HEK293 (cell line): ENCODE results near the gene RRP12.
"Not testable (repeated sequence)": the region's sequence is repeated elsewhere in the genome, so short reads cannot be mapped to it uniquely, and the experiment has no call there.

Source experiments
- CTCF ChIA-PET: fragments of 350-600 bp; formaldehyde crosslinking; extraction: SDS; loops from one replicate; lab custom pipeline; 2021; ENCODE audit warnings: antibody characterized with exemption; lab: Yijun Ruan, JAX
- POLR2A ChIA-PET: fragments of 300-600 bp; formaldehyde crosslinking; extraction: SDS; loops from one replicate; lab custom pipeline; 2020; ENCODE audit warnings: antibody characterized with exemption, inconsistent platforms; lab: Yijun Ruan, JAX
- H3K27ac ChIP-seq: fragments of 200-500 bp; sonication (Bioruptor generic); 2 replicates; pipeline ENCODE4 v1.5.1; 2014; ENCODE audit warnings: low read depth, low read length, control low read depth, inconsistent platforms; ENCODE audit errors: extremely low read depth
- H3K36me3 ChIP-seq, 2 experiments: fragments of 200-500 bp in 1 of 2; sonication (Bioruptor generic) in 1 of 2; 1 replicate in 1 of 2; 2 replicates in 1 of 2; pipeline ENCODE4 v1.5.1; 2014 to 2017; ENCODE audit warnings: inconsistent platforms in 2 of 2, low read length in 2 of 2; ENCODE audit not compliant: control insufficient read depth in 2 of 2, insufficient read depth in 1 of 2
- H3K4me1 ChIP-seq: fragments of 200-500 bp; sonication (Bioruptor generic); 2 replicates; pipeline ENCODE4 v1.5.1; 2014; ENCODE audit warnings: mild to moderate bottlenecking, low read length, inconsistent platforms; ENCODE audit not compliant: control insufficient read depth, insufficient read depth
- H3K4me3 ChIP-seq: 2 replicates; pipeline ENCODE4 v1.5.1; 2011; ENCODE audit warnings: low read depth, mild to moderate bottlenecking, control low read depth, low read length, moderate library complexity
- H3K9me3 ChIP-seq: fragments of 200-500 bp; sonication (Bioruptor generic); 2 replicates; pipeline ENCODE4 v1.5.1; 2014; ENCODE audit warnings: low read depth, low read length, inconsistent platforms; ENCODE audit not compliant: control insufficient read depth, insufficient read depth
- ELK4 ChIP-seq: IDR thresholded peaks from 2 replicates; pipeline ENCODE4 v1.6.1; 2011; ENCODE audit warnings: mild to moderate bottlenecking, low read depth, low read length, borderline replicate concordance
- KLF1 ChIP-seq: fragments of 450-650 bp; formaldehyde crosslinking; IDR thresholded peaks from 2 replicates; pipeline ENCODE4 v1.5.1; 2016; ENCODE audit warnings: missing biosample characterization, missing genetic modification characterization
- KLF9 ChIP-seq: fragments of 450-650 bp; formaldehyde crosslinking; IDR thresholded peaks from 2 replicates; pipeline ENCODE4 v1.5.1; 2016; ENCODE audit warnings: missing biosample characterization, missing genetic modification characterization, low read depth
- SETDB1 ChIP-seq: IDR thresholded peaks from one replicate; pipeline ENCODE4 v1.6.1; 2017; ENCODE audit warnings: mild to moderate bottlenecking, low read length, moderate library complexity, mixed read lengths; ENCODE audit not compliant: insufficient read length
- ZBTB49 ChIP-seq: fragments of 450-650 bp; formaldehyde crosslinking; IDR thresholded peaks from 2 replicates; pipeline ENCODE4 v1.5.1; 2016; ENCODE audit warnings: missing biosample characterization, missing genetic modification characterization, low read depth
- ZBTB7A ChIP-seq: fragments of 450-650 bp; formaldehyde crosslinking; IDR thresholded peaks from 2 replicates; pipeline ENCODE4 v1.5.1; 2016; ENCODE audit warnings: low read depth, missing biosample characterization, missing genetic modification characterization
- ZFP69B ChIP-seq: fragments of 450-650 bp; formaldehyde crosslinking; IDR thresholded peaks from 2 replicates; pipeline ENCODE4 v1.5.1; 2016; ENCODE audit warnings: missing biosample characterization, missing genetic modification characterization
- ZNF112 ChIP-seq: fragments of 450-650 bp; formaldehyde crosslinking; IDR thresholded peaks from 2 replicates; pipeline ENCODE4 v1.5.0; 2017; ENCODE audit warnings: missing biosample characterization, missing genetic modification characterization
- ZNF121 ChIP-seq: fragments of 450-650 bp; formaldehyde crosslinking; IDR thresholded peaks from 2 replicates; pipeline ENCODE4 v1.5.1; 2016; ENCODE audit warnings: missing biosample characterization, missing genetic modification characterization
- ZNF138 ChIP-seq: fragments of 450-650 bp; formaldehyde crosslinking; IDR thresholded peaks from 2 replicates; pipeline ENCODE4 v1.5.1; 2016; ENCODE audit warnings: missing biosample characterization, missing genetic modification characterization, borderline replicate concordance
- ZNF140 ChIP-seq: fragments of 450-650 bp; formaldehyde crosslinking; IDR thresholded peaks from 2 replicates; pipeline ENCODE4 v1.5.1; 2016; ENCODE audit warnings: missing biosample characterization, missing genetic modification characterization
- ZNF223 ChIP-seq: fragments of 450-650 bp; formaldehyde crosslinking; IDR thresholded peaks from 2 replicates; pipeline ENCODE4 v1.5.1; 2016; ENCODE audit warnings: missing biosample characterization, missing genetic modification characterization
- ZNF24 ChIP-seq: fragments of 450-650 bp; formaldehyde crosslinking; IDR thresholded peaks from 2 replicates; pipeline ENCODE4 v1.5.1; 2016; ENCODE audit warnings: missing biosample characterization, missing genetic modification characterization
- ZNF266 ChIP-seq: fragments of 450-650 bp; formaldehyde crosslinking; IDR thresholded peaks from 2 replicates; pipeline ENCODE4 v1.5.1; 2016; ENCODE audit warnings: missing biosample characterization, missing genetic modification characterization, low read depth
- ZNF362 ChIP-seq: fragments of 450-650 bp; formaldehyde crosslinking; IDR thresholded peaks from 2 replicates; pipeline ENCODE4 v1.5.1; 2016; ENCODE audit warnings: missing biosample characterization, missing genetic modification characterization
- ZNF416 ChIP-seq: fragments of 450-650 bp; formaldehyde crosslinking; IDR thresholded peaks from 2 replicates; pipeline ENCODE4 v1.5.1; 2016; ENCODE audit warnings: missing biosample characterization, missing genetic modification characterization
- ZNF488 ChIP-seq: fragments of 450-650 bp; formaldehyde crosslinking; IDR thresholded peaks from 2 replicates; pipeline ENCODE4 v1.5.1; 2016; ENCODE audit warnings: missing biosample characterization, missing genetic modification characterization
- ZNF580 ChIP-seq: fragments of 450-650 bp; formaldehyde crosslinking; IDR thresholded peaks from 2 replicates; pipeline ENCODE4 v1.5.1; 2016; ENCODE audit warnings: missing biosample characterization, missing genetic modification characterization
- ZNF610 ChIP-seq: fragments of 450-650 bp; formaldehyde crosslinking; IDR thresholded peaks from 2 replicates; pipeline ENCODE4 v1.5.1; 2016; ENCODE audit warnings: missing biosample characterization, missing genetic modification characterization, borderline replicate concordance
- ZNF664 ChIP-seq: fragments of 450-650 bp; formaldehyde crosslinking; IDR thresholded peaks from 2 replicates; pipeline ENCODE4 v1.5.1; 2016; ENCODE audit warnings: missing biosample characterization, missing genetic modification characterization
- ZNF670 ChIP-seq: fragments of 450-650 bp; formaldehyde crosslinking; IDR thresholded peaks from 2 replicates; pipeline ENCODE4 v1.5.1; 2016; ENCODE audit warnings: missing biosample characterization, missing genetic modification characterization, low read depth
- ZNF701 ChIP-seq: fragments of 450-650 bp; formaldehyde crosslinking; IDR thresholded peaks from 2 replicates; pipeline ENCODE4 v1.5.1; 2016; ENCODE audit warnings: missing biosample characterization, missing genetic modification characterization
- ZNF76 ChIP-seq: fragments of 450-650 bp; formaldehyde crosslinking; IDR thresholded peaks from 2 replicates; pipeline ENCODE4; 2016; ENCODE audit warnings: low read depth, missing biosample characterization, missing genetic modification characterization, borderline replicate concordance
- ZXDB ChIP-seq: fragments of 450-650 bp; formaldehyde crosslinking; IDR thresholded peaks from 2 replicates; pipeline ENCODE4 v1.5.1; 2016; ENCODE audit warnings: missing biosample characterization, missing genetic modification characterization

RRP12 gene

GRCh38 chr10:97343664-97344063 is 57.5 kb downstream of the RRP12 start:
- H3K36me3 ChIP-seq, H3K4me1 ChIP-seq, H3K9me3 ChIP-seq, H3K4me3 ChIP-seq, H3K27ac ChIP-seq: not testable (repeated sequence)
- CTCF ChIA-PET: interaction anchor here (1.1 kb wide), 1 partner anchor 73 kb away, joined by 3 read pairs; no protein-coding TSS in a partner anchor
- POLR2A ChIA-PET: interaction anchor here (0.7 kb wide), 1 partner anchor 65 kb away, joined by 4 read pairs; no protein-coding TSS in a partner anchor
- peak; percentile 76 for TF ChIP-seq ZNF362 (tag by site-specific recombination)

- H3K27ac ChIP-seq: no peak overlapping the region
- no peak overlapping the region for H3K4me3 ChIP-seq
- CTCF ChIA-PET: interaction anchor here (0.7 to 1.2 kb wide), 3 partner anchors 59 to 131 kb away, joined by 3 to 8 read pairs (median 5); no protein-coding TSS in a partner anchor
- POLR2A ChIA-PET: interaction anchor here (1.9 kb wide), 1 partner anchor 13 kb away, joined by 9 read pairs; no protein-coding TSS in a partner anchor
- no peak for TF ChIP-seq ZNF112 (tag by site-specific recombination)
- TF ChIP-seq KLF1 (tag by site-specific recombination): peak; percentile 73
- TF ChIP-seq ZFP69B (tag by site-specific recombination): no peak
- TF ChIP-seq ZNF701 (tag by site-specific recombination): no peak
- TF ChIP-seq ZNF121 (tag by site-specific recombination): peak; percentile 85
- TF ChIP-seq, all 188 proteins: peak for 2
- no peaks in the 10 kb centered on the region for H3K9me3 ChIP-seq
- peaks cover 11% of the 10 kb centered on the region for H3K4me1 ChIP-seq
- H3K36me3 ChIP-seq: no peaks in the 10 kb centered on the region
Observed at GRCh38 chr10:97341416-97341815, 59.7 kb downstream of the RRP12 start.

- Histone ChIP-seq H3K27ac (no peak overlapping the region), H3K36me3 (no peaks in the 10 kb centered on the region), H3K4me1 (peaks cover 16% of the 10 kb centered on the region), H3K4me3 (no peak overlapping the region), H3K9me3 (no peaks in the 10 kb centered on the region)
- ChIA-PET CTCF (interaction anchor here (0.9 kb wide), 1 partner anchor 127 kb away, joined by 3 read pairs; no protein-coding TSS in a partner anchor), POLR2A (no interaction called here)
- no peak for TF ChIP-seq ZBTB7A (tag by site-specific recombination)
- no peak for TF ChIP-seq ZNF76 (tag by site-specific recombination)
- TF ChIP-seq ZBTB49 (tag by site-specific recombination): no peak
- TF ChIP-seq ZNF121 (tag by site-specific recombination): no peak
- no peak for TF ChIP-seq KLF9 (tag by site-specific recombination)
- no peak for TF ChIP-seq ZNF24 (tag by site-specific recombination)
- TF ChIP-seq ZNF664 (tag by site-specific recombination): no peak
- TF ChIP-seq ZNF610 (tag by site-specific recombination): no peak
- no peak for TF ChIP-seq ZNF223 (tag by site-specific recombination)
- no peak for TF ChIP-seq ZNF140 (tag by site-specific recombination)
- no peak for TF ChIP-seq ZNF138 (tag by site-specific recombination)
- TF ChIP-seq ZNF580 (tag by site-specific recombination): no peak
- no peak for TF ChIP-seq ZNF416 (tag by site-specific recombination)
- TF ChIP-seq ELK4: no peak
- no peak for TF ChIP-seq ZNF488 (tag by site-specific recombination)
- no peak for TF ChIP-seq ZXDB (tag by site-specific recombination)
- no peak for TF ChIP-seq SETDB1
- no peak for TF ChIP-seq ZNF266 (tag by site-specific recombination)
- no peak for TF ChIP-seq ZNF670 (tag by site-specific recombination)
Observed at GRCh38 chr10:97338041-97338440, 63.1 kb downstream of the RRP12 start.
